ENCODE measurements around the gene ACRBP.
"Not testable (repeated sequence)": the region's sequence is repeated elsewhere in the genome, so short reads cannot be mapped to it uniquely, and the experiment has no call there.

ACRBP gene

DNA sequence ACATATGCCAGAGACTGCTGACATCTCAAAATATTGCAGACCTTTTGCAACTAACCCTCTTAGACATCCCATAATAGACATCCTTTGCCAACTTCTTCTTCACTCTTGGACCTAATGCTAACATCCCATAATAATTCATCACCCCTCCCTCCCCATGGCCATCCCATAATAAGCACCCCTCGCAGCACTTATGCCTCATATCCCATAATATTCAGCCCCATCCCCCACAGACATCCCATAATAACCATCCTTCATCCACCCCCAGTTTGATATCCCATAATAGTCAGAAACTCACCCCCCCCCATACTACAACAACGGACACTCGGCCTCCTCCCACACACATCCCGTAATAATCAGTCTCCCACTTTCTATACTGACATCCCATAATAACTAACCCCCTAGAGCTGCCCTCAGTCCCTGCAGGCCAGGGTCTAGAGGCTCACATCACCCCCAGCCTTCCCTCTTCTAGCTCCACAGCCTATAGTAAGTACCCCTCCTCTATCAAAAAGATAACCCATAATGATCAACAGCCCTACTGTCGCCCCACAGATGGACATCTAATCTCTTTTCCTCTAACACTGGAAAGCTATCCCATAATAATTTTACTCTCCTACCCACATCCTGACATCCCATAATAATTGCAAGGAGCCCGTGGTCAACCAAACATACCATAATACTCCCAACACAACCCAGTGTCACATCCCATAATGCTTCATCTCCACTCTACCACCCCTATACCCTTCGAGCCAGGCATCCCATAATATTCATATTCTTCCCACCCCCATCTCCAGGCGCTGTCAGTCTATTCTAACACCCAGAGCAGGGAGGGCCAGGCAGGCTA lies 39.3 kb downstream of the ACRBP start:
- no peak for TF ChIP-seq ZFX (IDR thresholded peaks at IDR 0.05)
- TF ChIP-seq, protein P1, sequence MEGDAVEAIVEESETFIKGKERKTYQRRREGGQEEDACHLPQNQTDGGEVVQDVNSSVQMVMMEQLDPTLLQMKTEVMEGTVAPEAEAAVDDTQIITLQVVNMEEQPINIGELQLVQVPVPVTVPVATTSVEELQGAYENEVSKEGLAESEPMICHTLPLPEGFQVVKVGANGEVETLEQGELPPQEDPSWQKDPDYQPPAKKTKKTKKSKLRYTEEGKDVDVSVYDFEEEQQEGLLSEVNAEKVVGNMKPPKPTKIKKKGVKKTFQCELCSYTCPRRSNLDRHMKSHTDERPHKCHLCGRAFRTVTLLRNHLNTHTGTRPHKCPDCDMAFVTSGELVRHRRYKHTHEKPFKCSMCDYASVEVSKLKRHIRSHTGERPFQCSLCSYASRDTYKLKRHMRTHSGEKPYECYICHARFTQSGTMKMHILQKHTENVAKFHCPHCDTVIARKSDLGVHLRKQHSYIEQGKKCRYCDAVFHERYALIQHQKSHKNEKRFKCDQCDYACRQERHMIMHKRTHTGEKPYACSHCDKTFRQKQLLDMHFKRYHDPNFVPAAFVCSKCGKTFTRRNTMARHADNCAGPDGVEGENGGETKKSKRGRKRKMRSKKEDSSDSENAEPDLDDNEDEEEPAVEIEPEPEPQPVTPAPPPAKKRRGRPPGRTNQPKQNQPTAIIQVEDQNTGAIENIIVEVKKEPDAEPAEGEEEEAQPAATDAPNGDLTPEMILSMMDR (conservative IDR thresholded peaks at IDR 0.05): no peak
- peak overlapping the region; percentile 25 for H3K27ac ChIP-seq

DNA sequence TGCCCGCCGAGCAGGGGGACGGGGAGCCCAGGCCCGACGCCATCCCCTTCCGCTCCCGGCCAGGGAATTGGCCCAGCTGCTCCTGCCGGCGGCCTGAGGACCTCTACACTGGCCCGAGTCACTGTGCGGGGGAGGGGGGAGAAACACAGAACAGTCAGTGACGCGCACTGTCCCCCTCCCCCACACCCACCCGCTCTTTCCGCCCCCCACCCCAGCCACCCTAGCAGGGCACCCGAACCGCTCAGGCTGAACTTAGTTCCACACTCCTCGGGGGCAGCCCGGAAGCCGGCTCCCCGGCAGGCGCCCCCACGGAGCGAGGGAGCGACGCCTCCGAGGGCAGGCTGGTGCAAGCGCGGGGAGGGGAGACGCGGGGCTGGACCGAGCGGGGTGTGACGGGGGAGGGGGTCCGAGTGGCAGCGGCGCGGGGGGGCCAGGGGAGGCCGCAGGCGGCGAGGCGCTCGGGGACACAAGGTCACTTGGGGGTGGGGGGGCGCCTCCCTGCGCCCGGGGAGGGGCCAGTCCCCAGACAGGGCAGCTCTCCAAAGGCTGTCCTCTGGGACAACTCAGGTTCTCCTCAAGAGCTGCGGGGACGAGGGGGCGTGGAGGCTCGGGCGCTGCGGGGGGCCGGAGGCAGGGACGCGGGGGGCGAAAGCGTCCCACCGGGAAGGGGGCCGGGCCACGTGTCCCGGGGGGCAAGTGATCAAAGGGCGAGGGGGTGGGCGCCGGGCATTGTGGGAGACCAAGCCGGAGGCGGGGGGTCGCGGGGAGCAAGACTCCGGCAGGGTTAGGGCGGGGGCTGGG lies 40.7 kb downstream of the ACRBP start:
- TF ChIP-seq ZFX (IDR thresholded peaks at IDR 0.05): no peak
- TF ChIP-seq, protein P1 (conservative IDR thresholded peaks at IDR 0.05): no peak
- H3K27ac ChIP-seq: peak overlapping the region; percentile 93

DNA sequence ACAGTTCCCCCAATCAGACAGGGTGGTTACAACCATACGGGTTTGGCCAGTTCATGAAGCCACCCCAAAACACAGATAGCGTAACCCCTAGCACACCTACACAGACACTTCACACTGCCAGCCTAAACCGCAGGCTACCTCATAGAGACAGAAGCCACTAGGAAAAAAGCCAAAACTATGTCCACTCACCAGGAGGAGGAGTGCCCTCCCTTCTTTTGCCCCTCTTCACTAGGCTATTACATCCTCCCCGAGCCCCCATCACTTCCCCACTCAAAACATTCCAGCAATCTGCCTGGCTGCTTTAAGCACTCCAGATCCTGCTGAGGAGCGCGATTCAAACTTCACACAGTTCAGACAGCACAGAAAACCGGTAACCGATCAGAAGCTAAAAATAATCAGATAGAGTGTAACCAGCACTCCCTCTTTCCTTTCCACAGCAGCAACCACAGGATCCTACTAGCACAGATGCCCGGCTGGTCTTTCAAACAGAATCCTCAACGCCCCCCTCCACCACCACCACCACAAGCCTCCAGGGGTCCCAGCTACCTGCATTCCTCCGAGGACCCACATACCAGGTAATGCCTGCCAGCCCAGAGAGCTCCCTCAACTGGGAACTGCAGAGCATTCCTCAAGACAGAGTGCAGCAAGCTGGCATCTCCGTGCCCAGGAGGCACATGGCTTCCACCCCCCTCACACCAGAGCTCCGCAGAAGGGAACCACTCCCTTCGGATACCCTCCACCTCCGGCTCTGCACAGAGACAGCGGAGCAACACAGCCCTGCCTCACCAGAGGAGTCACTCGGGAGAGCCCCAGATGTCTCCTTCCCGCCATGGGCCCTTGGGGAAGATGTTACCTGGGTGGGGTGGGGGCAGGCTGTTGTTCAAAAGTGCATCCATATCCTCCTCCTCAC lies 41.6 kb downstream of the ACRBP start:
- peak overlapping the region; percentile 93 for H3K27ac ChIP-seq
- no peak for TF ChIP-seq ZFX (IDR thresholded peaks at IDR 0.05)

DNA sequence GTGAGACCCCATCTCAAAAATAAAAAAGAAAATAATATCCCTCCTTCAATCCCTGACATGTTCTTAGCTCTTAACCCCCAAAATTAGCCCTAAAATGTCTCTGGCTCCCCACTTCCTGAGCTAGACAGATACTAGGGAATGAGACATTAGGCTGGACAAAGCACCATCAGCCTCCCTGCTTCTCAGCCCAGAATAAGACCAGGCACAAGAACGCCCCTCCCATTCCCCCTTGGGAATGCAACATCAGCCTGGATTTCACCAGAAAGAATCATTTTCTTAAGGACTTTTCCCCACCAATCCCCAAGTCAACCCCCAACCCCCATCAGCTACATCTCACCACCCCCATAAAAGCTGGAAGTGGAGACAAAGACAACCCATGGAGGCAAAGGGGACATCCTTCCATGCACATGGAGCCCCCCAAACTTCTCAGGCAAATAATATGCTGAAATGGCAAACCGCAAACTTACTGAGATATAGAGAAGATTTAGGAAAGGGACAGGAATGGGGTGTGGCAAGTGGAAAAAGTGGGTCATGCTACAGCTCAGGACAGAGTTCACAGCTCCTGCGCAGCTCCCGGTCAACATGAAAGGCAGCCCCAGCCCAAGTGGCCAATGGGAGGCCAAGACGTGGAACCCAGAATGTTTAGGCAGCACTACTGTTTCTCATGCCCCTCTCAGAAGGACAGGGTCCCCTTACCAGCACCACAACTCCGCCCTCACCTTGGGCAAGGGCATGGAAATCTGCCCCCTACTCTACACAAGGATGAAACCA lies 42.8 kb downstream of the ACRBP start:
- no peak overlapping the region for H3K27ac ChIP-seq

DNA sequence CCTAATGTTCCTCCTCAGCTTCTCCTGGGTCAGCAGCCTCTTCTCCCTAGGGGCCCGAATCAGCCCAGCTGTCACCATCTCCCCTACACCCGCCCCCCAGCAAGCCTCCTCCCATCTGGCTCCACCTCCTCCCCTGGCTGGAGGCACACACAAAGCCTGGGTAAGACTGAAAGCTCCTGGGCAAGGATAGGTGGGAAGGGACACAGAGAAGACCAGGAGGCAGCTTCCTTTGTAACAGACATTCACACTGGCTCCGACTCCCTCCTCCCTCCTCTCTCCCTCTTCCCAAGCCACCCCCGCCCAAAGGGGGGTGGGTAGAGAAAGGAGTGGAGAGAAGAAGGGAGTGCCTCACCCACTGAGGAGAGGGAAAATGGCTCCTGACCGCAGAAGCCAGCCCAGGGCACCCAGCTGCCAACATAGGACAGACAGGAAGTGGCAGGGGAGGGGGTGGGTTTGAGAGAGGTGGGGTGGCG lies 44.1 kb downstream of the ACRBP start:
- TF ChIP-seq, protein P1 (conservative IDR thresholded peaks at IDR 0.05): no peak
- no peak for TF ChIP-seq ZFX (IDR thresholded peaks at IDR 0.05)
- no peak overlapping the region for H3K27ac ChIP-seq

More for the DNA sequence above, 42.8 kb downstream of the ACRBP start:
- no peak for TF ChIP-seq ZFX (IDR thresholded peaks at IDR 0.05)
- TF ChIP-seq, protein P1 (conservative IDR thresholded peaks at IDR 0.05): no peak

DNA sequence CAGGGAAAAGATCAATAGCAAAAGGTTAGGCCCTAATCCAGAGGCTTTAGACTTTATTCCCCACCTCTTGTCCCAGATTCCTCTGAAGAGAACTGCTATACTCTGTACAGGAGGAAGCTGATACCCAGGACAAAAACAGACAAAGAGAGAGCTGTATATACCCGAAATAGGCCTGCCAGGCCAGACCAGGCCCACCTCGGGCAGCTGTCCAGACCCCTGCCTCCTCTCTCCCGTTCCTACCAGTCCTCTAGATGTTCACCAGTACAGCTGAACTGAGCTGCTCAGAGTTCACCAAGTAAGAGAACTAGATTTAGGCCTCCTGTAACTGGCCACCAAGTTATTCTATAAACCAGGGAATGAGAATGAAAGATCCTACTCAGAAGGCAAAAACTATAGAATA lies 44.7 kb downstream of the ACRBP start:
- TF ChIP-seq, protein P1 (conservative IDR thresholded peaks at IDR 0.05): no peak
- TF ChIP-seq ZFX (IDR thresholded peaks at IDR 0.05): no peak
- no peak overlapping the region for H3K27ac ChIP-seq

DNA sequence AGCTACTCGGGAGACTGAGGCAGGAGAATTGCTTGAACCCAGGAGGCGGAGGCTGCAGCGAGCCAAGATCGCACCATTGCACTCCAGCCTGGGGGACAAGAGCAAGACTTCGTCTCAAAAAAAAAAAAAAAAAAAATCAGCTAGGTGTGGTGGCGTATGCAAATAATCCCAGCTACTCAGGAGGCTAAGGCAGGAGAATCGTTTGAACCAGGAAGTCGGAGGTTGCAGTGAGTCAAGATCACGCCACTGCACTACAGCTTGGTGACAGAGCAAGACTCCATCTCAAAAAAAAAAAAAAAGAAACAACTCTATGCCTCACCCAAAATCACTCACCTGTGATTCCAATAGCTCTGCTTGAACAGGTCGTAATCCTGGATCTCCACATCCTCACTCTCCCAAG lies 51.6 kb downstream of the ACRBP start:
- H3K27ac ChIP-seq: not testable (repeated sequence)

Data from C4-2B (cell line).